Natural killer cell (primary cell): Measurements from ENCODE around the gene TSPYL6. TPM values are rescaled to one million over a fixed set of nuclear protein-coding genes. Genes with fewer than 3 reads are reported as not detected.

Experiments
- ATAC-seq, 3 donors: fragments of 150-1000 bp in 2 of 3; fragments of 200-7000 bp in 1 of 3; cut with Tn5 transposase; 1 replicate in 1 of 3; 2 replicates in 2 of 3; pipeline ENCODE4 v1.10.0; 2021; ENCODE audit warnings: mild to moderate bottlenecking in 2 of 3, moderate library complexity in 2 of 3
- DNase-seq, 2 donors: peaks; one replicate each; pipeline versions ENCODE4 v3.0.0 to v3.0.0-alpha.2; 2013 to 2021; ENCODE audit warnings: mixed read lengths in 1 of 2
- H3K27ac ChIP-seq: one replicate; pipeline ENCODE4 v1.5.1; 2013; ENCODE audit warnings: mild to moderate bottlenecking, low read length
- H3K27me3 ChIP-seq: one replicate; pipeline ENCODE4 v1.6.1; 2013; ENCODE audit warnings: low read length; ENCODE audit not compliant: control insufficient read depth, insufficient read depth
- H3K36me3 ChIP-seq: one replicate; pipeline ENCODE4 v1.6.1; 2013; ENCODE audit warnings: low read length; ENCODE audit not compliant: control insufficient read depth, insufficient read depth
- H3K4me1 ChIP-seq: one replicate; pipeline ENCODE4 v1.6.1; 2013; ENCODE audit warnings: low read length; ENCODE audit not compliant: control insufficient read depth, insufficient read depth
- H3K4me3 ChIP-seq: one replicate; pipeline ENCODE4 v1.5.1; 2013; ENCODE audit warnings: low read length
- H3K9me3 ChIP-seq: one replicate; pipeline ENCODE4 v1.6.1; 2013; ENCODE audit warnings: low read length; ENCODE audit not compliant: control insufficient read depth, insufficient read depth
- H3K27ac Mint-ChIP-seq, 2 donors: one replicate each; pipeline ENCODE4 v1.8.0; 2022; ENCODE audit warnings: mild to moderate bottlenecking in 2 of 2, mixed read lengths in 2 of 2, moderate library complexity in 1 of 2
- H3K27me3 Mint-ChIP-seq, 2 donors: one replicate each; pipeline ENCODE4 v1.8.0; 2022; ENCODE audit warnings: low read depth in 2 of 2, mixed read lengths in 2 of 2
- H3K36me3 Mint-ChIP-seq: one replicate; pipeline ENCODE4 v1.8.0; 2022; ENCODE audit warnings: mixed read lengths
- H3K4me1 Mint-ChIP-seq, 2 donors: one replicate each; pipeline ENCODE4 v1.8.0; 2022; ENCODE audit warnings: mixed read lengths in 2 of 2
- H3K4me3 Mint-ChIP-seq: one replicate; pipeline ENCODE4 v1.8.0; 2022; ENCODE audit warnings: mild to moderate bottlenecking, moderate library complexity, mixed read lengths
- H3K9me3 Mint-ChIP-seq, 2 donors: one replicate each; pipeline ENCODE4 v1.8.0; 2022; ENCODE audit warnings: mixed read lengths in 2 of 2
- WGBS: methylation state at CpG from one replicate; pipeline ENCODE4 v1.1.7; 2013; ENCODE audit warnings: missing lambda C conversion rate; ENCODE audit not compliant: insufficient coverage; 5-methylcytosine and 5-hydroxymethylcytosine counted together
- intact Hi-C: fragments of 100-400 bp; cut with micrococcal nuclease; formaldehyde crosslinking; loops from one replicate; pipeline ENCODE4 v1.14.2; 2022
- total RNA-seq, 4 donors: library from RNA; stranded (reverse); fragments of 120-200 nt in 1 of 4; gene quantifications; one replicate each; pipeline versions ENCODE4 v1.2.3 to v1.2.4, GENCODE V29; 2013 to 2022
- TF ChIP-seq, protein P1 (sequence below): fragments of 200-600 bp; IDR thresholded peaks from one replicate; pipeline ENCODE4 v1.8.0; 2022; ENCODE audit warnings: antibody characterized with exemption

TSPYL6 gene
- total RNA-seq, 3 donors from 2014 or later (not counting 1 experiment from before 2014, with no cell fraction given), result not detected

DNA sequence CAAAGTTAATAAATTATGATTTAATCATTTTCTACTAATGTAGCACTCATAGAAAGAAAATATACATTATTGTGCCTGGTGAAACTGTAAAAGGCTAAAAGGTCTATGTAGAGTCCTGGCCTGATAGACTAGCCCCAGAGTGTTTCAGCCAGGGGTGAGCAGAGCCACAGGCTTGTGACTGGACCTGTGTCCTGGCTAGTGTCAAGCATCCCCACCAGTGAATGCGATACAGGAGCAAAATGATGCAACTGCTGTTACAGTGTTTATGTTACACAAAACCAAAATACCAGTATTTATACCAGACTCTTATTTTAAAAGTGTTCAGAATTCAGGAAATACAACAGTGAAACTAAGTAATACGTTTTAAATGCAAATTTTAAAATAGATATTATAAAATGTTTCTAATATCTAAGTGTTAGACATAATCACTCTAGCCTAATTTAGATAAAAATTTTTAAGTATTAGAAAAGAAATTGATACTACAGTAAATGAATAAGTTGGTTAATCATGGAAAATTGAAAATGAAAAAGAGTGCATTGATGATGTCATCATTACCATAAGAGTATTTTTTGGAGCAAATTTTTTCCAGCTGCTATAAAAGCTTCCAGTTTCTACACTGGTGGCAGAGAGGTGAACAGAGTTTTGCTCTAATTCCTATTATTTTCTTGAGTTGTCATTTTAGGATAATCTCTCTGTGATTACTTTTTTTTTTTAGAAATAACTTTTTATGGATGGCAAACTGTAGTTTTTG is 6.2 kb upstream of the TSPYL6 start:
- Histone ChIP-seq H3K4me3 (no peak overlapping the region), H3K36me3 (no peaks in the 10 kb centered on the region), H3K4me1 (no peaks in the 10 kb centered on the region), H3K9me3 (no peaks in the 10 kb centered on the region), H3K27me3 (no peaks in the 10 kb centered on the region), H3K27ac (no peak overlapping the region)
- no peak for ATAC-seq
- Mint-ChIP-seq H3K4me3 (no peak overlapping the region), H3K4me1 (no peaks in the 10 kb centered on the region), H3K27ac (no peak overlapping the region), H3K9me3 (no peaks in the 10 kb centered on the region), H3K36me3 (no peaks in the 10 kb centered on the region), H3K27me3 (no peaks in the 10 kb centered on the region)
- TF ChIP-seq, protein P1, sequence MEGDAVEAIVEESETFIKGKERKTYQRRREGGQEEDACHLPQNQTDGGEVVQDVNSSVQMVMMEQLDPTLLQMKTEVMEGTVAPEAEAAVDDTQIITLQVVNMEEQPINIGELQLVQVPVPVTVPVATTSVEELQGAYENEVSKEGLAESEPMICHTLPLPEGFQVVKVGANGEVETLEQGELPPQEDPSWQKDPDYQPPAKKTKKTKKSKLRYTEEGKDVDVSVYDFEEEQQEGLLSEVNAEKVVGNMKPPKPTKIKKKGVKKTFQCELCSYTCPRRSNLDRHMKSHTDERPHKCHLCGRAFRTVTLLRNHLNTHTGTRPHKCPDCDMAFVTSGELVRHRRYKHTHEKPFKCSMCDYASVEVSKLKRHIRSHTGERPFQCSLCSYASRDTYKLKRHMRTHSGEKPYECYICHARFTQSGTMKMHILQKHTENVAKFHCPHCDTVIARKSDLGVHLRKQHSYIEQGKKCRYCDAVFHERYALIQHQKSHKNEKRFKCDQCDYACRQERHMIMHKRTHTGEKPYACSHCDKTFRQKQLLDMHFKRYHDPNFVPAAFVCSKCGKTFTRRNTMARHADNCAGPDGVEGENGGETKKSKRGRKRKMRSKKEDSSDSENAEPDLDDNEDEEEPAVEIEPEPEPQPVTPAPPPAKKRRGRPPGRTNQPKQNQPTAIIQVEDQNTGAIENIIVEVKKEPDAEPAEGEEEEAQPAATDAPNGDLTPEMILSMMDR, result no peak
- intact Hi-C loops, result no loop called here
- no peak for DNase-seq
- 100% methylated on average over 1 of the region's 2 CpGs for WGBS

GRCh38 chr2:54261537-54261936 is 5.5 kb upstream of the TSPYL6 start:
- no peak overlapping the region for H3K27ac ChIP-seq
- Mint-ChIP-seq H3K9me3 (no peaks in the 10 kb centered on the region), H3K4me3 (no peak overlapping the region), H3K36me3 (no peaks in the 10 kb centered on the region), H3K4me1 (no peaks in the 10 kb centered on the region), H3K27me3 (no peaks in the 10 kb centered on the region), H3K27ac (no peak overlapping the region)
- intact Hi-C loops, result no loop called here
- DNase-seq (no peak), ATAC-seq (no peak)
- H3K36me3 ChIP-seq, result no peaks in the 10 kb centered on the region
- 95% methylated on average over 2 of the region's 2 CpGs for WGBS
- no peak overlapping the region for H3K4me3 ChIP-seq
- H3K27me3 ChIP-seq, result no peaks in the 10 kb centered on the region
- TF ChIP-seq, protein P1, result no peak
- no peaks in the 10 kb centered on the region for H3K9me3 ChIP-seq
- no peaks in the 10 kb centered on the region for H3K4me1 ChIP-seq

- WGBS, result 96% methylated on average over 2 of the region's 2 CpGs
- no peaks in the 10 kb centered on the region for H3K27me3 Mint-ChIP-seq
- TF ChIP-seq, protein P1, result no peak
- intact Hi-C loops, result no loop called here
- no peaks in the 10 kb centered on the region for H3K36me3 Mint-ChIP-seq
- H3K27ac ChIP-seq, result no peak overlapping the region
- H3K4me3 Mint-ChIP-seq, result no peak overlapping the region
- ATAC-seq (no peak), DNase-seq (no peak)
- no peaks in the 10 kb centered on the region for H3K9me3 Mint-ChIP-seq
- no peak overlapping the region for H3K4me3 ChIP-seq
- H3K9me3 ChIP-seq, result peaks cover 8% of the 10 kb centered on the region
- H3K4me1 Mint-ChIP-seq, result no peaks in the 10 kb centered on the region
- H3K36me3 ChIP-seq, result no peaks in the 10 kb centered on the region
- no peaks in the 10 kb centered on the region for H3K4me1 ChIP-seq
- no peaks in the 10 kb centered on the region for H3K27me3 ChIP-seq
- H3K27ac Mint-ChIP-seq, result no peak overlapping the region
Observed at GRCh38 chr2:54260241-54260595, 4.2 kb upstream of the TSPYL6 start.
